ENCODE results near the gene IGF1.

Gene IGF1

DNA sequence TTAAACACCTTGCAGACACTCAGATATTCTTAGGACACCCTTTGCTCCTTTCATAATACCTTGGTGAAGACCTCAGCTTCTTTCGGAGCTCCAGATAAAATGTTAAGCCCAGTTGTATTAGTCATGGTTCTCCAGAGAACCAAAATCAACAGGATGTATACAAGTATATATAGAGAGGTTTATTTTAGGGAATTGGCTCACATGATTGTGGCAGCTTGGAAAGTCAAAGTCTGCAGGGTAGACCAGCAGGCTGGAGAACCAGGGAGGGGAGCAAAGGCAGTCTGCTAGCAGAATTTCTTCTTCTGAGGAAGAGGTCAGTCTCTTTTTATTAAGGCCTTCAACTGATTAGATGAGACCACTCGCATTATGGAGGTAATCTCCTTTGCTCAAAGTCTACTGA, 6.9 kb upstream of the IGF1 start:
- DNase-seq: no peak

DNA sequence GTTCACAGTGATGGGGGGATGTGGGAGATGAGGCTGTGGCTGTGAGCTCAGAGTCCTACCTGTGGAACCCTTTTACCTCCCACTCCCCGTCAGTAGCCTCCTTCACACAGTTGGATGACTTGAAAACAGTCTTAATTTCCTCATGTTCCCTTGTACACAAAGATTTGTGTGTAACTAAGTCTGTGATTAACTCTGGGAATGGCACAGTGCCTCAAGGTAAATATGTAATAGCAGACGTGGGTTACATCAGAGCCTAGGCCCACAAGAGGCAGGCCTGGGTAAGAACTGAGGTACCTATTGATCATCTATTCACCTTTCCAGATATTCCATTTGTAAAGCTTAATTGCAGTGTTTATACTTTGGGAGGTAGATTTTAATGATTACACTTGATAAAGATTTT, 5.8 kb upstream of the IGF1 start:
- no peak for DNase-seq

DNA sequence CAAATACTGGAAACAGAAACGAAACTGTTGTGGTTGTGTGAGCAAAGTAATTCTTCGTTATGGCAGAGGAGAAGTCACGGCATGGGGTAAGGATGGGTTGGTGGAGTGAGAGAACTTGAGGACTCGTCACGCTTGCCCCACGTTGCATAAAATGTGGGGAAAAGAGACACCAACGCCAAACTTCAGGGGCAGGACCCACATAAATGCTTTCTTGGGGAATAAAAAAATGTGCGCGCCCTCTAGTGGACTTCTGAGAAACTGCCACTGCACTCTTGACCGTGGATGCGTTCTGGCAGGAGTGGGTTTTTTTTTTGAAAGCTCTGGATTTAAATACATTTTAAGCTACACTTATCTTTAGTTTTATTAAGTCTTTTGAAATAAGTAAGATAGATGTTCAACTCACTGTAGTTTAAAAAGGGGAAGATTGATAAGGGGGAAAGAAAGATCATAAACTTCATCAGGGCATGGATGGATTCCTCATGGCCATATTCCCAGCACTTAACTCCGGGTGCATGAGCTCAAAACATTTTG, 4.1 kb upstream of the IGF1 start:
- peak; percentile 59 for DNase-seq

DNA sequence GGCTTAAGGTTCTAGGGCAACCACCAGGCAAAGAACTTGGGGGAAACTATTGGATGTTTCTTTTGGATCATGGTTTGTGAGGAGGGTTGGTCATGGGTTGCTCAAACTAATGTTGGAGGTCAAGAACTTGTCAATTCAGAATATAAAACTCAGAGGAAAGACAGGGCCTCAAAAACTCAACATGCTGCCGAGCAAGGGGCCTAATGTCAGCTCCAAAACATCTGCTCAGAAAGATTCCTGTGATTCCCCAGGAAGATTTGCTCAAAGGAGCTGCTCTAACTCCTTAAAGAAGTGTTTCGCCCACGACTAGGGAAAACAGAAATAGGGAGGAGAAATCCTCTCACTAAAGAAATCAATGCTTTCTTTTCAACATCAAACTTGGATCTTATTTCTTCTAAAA, 3.7 kb upstream of the IGF1 start:
- no peak for DNase-seq

DNA sequence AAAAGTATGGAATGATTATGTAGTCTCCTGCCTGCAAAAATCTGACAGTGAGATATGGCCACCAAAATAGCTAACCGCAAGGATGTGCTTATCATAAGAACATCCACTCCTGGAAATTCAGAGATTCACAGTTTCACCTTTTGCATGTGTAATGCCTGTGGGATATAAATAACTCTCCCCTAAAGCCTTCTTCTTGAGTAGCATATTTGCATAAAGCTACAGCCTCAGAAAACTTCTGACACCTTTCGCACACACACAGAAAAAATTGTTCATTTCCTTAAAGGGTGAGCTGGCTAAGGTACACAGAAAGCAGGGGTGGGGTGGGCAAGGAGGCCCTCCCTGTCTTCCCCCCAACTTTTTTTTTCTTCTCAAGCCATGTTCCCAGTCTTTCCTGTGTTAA, 3.1 kb upstream of the IGF1 start:
- DNase-seq: no peak

DNA sequence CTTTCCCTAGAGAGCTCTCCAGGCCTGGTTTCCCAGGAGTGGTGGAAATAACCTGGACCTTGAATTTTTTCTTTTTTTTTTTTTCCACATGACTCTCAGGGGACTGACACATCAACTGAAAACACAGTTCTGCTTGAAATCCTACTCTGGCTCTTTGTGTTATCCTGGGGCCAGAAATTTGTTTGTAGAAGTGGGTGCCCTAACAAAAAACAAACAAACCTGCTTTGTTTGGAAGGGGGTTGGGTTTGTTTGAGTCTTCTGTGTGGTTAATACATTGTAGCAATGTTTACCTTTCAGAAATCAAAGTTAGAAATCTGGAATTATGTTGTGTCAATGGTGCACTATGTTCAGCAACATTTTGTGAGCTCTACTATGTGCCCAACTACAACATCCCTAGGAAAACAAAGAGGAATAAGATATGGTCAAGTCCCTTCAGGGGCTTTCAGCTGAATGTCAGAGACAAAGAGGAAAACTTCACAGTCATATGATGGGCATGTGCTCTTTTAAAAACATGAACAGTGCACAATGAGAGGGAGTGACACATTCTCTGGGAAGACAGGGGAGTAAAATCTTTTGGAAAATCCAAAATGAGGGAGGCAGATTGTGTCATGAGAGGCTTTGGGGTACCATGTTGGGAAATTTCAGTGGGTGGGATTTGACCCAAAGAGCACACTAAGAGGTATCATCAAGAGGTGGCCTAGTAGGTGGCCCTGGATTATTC, 1.5 kb upstream of the IGF1 start:
- DNase-seq: no peak

DNA sequence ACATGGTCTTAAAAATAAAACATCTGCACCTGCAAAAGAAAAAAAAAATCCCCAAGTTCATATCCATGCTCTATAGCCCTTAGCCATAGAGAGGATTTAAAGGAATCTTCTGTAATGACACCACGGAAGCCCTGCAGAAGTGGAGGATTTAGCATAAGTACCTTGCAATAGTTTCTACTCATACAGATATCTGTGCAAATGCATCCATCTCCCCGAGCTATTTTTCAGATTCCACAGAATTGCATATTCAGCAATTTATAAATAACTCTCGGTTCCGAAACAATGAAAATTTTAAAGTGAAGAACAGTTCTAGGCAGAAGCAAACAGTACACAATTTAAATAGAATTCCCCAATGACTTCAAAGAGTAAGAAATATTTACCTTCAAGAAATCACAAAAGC, 424 bp downstream of the IGF1 start:
- no peak for DNase-seq

DNA sequence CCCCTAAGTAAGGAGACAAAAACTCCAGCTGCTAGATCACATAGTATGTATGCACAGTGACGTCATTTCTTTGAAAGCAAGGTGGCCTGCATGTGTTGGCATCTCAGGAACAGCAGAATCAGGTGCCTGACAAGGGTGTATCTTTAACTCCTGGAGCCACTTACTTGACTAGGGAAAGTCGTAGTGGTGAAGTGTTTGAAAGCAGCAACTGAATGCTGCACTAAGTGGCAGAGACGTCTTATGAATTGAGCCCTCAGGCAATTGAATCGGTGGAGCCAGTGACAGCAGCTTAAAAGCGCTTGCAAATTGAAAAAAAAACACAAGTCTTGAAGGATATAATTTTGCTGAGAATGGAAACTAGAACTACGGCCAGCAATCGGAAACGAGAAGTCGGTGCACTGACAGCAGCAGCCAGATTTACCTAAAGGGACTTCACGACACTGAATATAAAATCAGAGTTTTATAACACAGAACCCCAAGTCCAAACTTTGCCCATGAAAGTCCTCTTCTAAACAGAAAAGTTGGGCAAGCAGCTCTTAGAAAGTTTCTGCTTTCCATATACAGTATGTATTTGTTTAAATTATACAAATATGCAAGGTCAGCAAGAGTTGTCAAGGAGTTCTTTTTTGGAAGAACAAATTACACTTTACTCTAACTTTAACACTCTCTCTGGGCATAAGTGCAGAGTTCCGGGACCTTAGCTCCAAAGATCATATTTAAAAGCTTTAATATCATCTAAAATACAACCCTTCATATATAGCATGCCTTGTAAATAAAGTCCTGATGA, 1.1 kb downstream of the IGF1 start:
- DNase-seq: peak; percentile 11

DNA sequence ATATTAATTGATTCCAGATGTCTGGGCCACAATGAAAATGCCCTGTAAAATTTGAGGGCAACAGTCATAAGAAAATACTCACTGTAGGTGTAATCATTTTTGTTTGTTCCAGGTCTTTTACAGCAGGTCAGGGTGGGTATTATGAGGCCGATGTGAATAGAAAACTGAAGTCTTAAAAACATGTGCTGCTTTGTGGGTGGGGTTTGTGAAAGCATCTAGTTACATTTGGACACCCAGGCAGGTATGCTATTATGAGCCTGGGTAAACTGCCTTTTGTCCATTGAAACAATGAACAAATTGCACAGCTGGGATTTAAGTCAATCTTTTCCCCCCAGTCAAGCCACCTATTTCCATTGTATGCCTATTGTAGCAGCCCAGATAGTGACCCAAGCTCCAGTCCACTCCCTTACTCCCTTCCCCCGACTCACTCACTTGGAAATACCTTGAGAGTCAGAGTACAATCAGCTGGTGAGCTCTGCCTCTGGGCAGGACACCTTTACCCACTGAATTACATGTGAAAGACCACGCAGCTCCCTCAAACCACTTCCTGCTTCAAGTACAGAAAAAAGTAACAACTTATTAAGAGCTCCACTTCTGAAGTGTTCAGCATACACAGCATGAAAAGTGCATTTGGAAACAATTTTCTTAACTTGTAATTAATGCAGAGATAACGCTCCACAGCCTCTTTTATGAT, 1.8 kb downstream of the IGF1 start:
- no peak for DNase-seq

DNA sequence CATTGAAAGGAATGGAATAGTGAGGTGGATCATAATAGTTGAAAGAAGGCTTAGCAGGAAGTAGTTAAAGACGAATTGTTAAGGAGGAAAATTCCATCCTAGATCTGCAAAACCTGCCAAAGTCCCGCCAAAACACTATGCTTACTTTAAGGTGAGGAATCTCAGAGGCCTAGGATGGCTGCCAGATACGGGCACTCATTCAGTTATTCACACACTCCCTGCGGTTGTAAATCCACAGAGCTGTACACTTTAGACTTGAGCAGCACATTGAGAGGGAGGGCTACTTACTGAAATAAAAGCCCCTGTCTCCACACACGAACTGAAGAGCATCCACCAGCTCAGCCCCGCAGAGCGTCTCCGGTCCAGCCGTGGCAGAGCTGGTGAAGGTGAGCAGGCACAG, 5.0 kb downstream of the IGF1 start:
- DNase-seq: no peak

DNA sequence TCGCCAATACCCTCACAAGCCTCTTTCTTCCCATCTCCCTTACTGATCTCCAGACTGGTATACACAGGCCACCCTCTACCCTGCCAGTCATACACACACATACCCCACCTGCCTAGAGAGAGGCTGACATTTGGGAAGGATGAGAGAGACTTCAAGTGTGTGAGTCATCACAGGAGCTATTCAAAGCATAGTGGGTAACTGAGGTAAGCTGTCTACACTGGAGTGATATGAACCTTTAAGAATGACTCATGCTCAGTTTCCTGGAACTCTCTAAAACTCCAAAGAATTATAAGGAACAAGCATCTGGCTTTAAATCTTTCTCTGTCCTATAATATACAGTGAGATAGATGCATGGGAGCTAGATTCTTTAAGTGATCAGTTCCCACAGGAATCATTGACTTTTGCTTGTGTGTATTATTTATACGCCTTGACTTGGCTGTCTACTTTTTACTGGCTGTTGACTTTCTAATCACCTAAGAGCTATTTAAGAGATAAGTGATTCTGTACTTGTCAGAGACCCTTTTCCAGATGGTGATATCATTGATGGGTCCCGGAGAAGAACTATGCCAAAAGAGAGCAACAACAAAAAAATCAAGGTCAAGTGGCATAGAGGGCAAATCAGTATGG, 5.8 kb downstream of the IGF1 start:
- no peak for DNase-seq

DNA sequence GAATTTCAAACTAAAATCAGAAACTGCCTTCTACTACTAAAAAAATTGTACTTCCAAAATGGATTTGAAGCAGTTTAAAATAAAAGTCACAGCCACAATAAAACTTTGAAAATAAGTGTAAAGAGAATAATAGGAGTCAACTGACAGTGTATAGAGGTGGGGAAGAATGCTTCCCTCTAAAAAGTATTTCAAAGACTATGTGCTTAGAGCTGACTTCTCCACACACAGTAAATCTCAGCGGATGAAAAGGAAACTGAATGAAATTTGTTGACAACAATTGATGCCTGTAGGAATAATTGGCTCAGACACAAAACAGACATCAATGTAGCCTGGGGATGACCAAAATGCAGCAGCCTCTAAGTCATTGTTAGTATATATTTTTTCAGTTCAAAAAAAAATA, 7.9 kb downstream of the IGF1 start:
- no peak for DNase-seq

DNA sequence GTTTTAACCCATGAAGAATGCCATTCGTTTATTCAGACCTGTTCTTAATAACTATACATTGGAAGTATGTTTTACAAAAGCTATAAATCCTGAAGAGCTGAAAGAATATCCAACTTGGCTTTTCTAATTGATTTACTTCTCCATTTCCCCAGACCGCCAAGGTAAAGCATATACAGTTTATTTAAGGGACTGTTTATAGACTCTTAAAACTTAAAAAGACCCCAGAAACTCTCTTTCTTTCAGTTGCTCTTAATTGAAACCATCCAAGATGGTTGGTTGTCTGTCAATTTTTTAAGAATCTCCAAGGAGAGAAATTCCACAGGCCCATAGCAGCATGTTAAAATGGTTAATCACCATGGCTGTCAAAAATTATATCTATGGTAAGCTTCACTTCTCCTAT, 8.8 kb downstream of the IGF1 start:
- DNase-seq: no peak

DNA sequence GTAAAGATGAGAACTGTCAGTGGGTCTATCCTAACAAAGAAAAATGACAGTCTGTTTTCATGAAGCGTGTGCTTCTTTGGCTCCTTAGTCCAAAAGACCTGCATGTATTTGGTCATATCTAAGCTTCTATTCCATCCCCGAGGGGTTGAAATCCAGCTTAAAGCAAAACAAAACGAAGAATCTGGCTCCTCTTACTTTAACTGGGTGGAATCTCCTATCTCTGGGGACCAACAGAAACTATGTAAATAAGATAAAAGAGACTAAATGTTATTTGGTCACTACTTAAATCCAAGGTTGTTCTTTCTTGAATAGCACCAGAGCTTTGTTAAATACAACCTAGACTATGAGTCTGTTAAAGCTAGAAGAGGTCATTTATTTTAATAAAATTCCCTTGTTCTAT, 9.4 kb downstream of the IGF1 start:
- DNase-seq: no peak

DNA sequence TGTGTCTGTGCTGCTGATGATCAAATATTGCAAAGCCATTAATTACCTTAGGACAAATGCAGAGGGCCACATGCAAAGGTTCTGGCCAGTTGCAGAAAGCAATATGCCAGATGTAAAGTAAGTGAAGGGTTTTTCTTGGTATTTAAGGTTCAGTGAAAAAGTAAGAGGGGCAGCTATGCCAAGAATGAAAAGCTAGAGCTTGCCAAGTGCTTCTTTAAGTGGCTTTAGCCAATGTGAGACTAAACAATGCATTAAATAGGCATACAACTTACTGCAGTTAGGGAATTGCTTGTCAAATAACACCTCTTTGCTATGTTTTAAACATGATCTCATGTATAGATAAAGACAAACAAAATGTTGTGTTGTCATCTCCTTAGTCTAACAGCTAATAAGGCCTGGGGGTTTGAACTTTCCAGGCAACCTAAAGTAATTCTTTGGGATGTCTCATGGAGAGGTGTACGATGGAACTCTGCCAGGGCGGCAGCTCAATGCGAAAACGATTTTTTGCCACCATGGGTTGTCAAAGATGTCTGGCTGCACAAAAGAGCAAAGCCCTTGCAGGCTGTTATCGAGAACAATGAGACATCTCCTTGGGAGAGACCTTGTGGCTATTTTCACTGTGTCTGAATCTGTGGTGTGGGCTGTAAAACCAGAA, 12.0 kb downstream of the IGF1 start:
- no peak for DNase-seq

DNA sequence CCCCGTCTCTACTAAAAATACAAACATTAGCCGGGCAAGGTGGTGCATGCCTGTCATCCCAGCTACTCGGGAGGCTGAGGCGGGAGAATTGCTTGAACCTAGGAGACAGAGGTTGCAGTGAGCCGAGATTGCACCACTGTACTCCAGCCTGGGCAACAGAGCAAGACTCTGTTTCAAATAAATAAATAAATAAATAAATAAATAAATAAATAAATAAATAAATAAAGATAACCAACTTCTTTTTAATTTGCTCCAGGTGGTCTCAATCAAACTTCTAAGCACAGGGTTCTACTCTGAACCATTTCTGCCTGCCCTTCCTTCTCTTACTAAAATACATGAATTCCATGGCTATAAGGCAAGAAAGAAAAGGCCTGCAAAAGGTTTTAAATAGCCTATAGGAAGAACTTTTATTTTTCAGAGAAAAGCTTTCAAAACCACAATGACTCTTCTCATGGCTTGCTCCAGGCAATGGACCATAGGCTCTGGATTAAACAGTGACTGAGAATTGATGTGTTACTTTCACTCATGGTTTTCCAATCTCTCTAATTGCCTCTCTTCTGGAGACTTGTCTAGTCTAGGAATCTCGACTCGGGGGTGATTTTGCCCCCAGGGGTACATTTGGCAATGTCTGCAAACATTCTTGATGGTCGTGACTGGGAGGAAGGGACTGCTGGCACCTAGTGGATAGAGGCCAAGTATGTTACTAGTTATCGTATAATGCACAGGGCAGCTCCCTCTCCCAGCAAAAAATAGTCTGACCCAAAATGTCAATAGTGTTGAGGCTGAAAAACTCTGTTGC, 14.4 kb downstream of the IGF1 start:
- DNase-seq: no peak

DNA sequence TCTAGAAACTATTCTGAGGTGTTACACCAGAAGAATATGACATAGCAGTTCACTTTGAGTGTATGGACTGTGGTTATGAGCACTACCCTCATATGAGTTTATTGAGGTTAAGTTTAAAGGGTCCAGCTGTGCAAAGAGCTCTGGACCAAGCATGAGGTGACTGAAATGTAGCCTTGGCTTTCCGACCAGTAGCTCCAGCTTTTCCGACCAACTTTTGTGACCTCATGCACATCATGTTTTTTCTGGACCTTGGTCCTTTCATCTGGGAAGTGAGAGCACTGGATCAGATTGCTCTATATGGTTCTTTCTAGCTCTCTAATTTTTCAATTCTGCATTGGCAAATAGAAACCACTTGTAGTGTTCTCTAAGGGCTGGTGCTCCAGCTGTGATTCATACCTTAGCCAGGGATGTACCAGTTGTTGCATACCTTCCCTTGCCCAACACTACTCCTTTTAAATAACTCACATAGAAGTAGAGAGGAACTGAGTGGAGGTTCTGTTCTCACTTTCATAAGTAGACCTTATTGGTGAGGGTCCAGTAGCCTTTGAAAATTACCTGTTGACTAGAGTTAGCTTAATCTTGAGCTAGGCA, 16.6 kb downstream of the IGF1 start:
- no peak for DNase-seq

DNA sequence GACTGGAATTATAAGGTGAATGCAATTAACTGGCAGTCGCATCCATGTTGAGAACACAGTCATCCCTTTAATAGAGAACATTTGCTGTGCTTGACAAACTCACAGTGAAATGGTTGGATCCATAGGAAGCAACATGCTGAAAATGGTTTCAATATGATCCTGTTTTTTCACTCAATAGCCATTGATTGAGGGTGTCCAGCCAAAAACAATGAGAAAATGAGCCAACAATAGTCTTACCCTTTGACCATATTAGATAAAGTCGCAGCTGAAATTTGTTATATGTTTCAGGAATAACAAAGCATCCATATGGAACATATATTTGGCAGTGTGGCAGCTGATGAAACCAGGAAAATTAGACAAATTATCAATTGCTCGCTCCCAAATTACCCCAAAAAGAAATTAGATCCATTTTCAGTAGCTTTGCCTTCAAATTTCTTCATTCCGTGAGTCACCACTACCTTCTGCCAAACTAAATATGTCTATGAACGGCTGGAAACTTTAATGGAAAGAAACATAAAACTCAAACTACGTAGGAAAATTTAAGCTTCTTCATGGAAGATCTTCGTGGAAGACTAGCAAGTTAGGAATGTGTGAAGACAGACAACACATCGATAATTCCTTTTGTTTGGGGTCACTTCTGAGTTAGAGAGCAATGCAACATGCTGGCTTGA, 17.4 kb downstream of the IGF1 start:
- DNase-seq: no peak

DNA sequence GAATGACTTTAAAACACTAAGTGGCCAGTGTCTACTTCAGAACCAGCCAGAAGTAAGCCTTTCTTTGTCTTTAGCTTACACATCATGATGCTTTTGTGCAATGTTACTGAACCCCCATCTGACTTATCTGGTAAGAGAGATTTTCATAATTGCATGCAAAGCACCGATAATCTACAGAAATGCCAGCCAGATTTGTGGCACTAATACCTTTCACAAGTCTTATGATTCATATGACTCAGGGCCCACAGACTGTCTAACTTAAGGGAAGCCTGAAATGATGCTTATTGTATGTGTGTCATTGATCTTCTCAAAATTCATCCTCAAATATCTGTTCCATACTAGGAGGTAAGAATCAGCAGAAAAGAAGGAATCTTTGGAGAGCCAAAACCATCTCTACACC, 18.0 kb downstream of the IGF1 start:
- no peak for DNase-seq

DNA sequence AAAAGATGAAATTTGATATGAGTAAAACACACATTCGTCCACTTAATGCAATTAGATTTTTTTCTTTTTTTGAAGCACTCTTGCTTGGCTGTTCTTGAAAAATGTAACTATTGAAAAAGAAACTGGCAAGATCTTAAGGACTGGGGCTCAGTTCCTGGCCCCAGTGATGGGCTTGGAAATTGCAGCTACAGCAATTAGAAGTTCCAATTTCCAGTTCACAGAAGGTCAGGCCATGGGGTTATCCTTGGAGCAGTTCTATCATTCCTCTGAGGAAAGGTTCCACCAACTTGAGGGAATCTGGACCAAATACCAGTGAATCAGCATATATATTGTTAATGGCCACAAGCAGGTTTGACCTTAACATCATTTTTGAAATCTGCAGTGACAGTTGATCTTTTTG, 18.9 kb downstream of the IGF1 start:
- no peak for DNase-seq

DNA sequence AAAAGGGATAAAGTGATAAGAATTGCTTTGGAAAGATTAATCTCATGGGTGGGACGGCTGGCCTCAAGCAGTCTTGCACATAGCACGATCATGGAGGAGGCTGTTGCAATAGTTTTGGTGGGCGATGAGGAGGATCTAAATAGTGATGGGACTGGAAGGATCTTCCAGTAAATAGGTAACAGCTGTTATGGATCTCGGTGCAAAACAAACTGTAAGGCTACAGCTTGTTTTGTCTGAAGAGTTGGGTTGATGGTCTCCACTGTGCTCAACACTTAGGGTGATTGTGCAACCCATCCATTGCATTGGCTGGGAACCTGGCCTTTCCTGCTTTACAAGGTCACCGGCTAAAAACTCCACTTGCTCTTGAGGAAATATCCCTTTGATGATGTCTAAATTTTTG, 21.0 kb downstream of the IGF1 start:
- DNase-seq: no peak

All from midbrain (tissue), 1 donor.